Small intestine (tissue), 7 donors: ENCODE data around the gene AGRN. TPM values are rescaled to one million over a fixed set of nuclear protein-coding genes. Genes with fewer than 3 reads are reported as not detected.
"Not testable (repeated sequence)": the region's sequence is repeated elsewhere in the genome, so short reads cannot be mapped to it uniquely, and the experiment has no call there.

Experiments used
- DNase-seq, 2 donors: peaks; one replicate each; pipeline versions ENCODE4 v3.0.0 to v3.0.0-alpha.2; 2013
- FAIRE-seq: peaks from 2 replicates; lab custom pipeline; 2012; peaks lifted over from hg19 to GRCh38; lab: Jason Lieb, UNC
- H3K27ac ChIP-seq, 3 donors: one replicate each; pipeline ENCODE4 v1.5.1; 2013; ENCODE audit warnings: low read length in 2 of 3, mild to moderate bottlenecking in 2 of 3, control low read depth in 1 of 3, inconsistent platforms in 1 of 3, low read depth in 1 of 3, moderate library complexity in 1 of 3
- H3K27me3 ChIP-seq, 3 donors: one replicate each; pipeline ENCODE4 v1.6.1; 2013; ENCODE audit warnings: low read length in 3 of 3, inconsistent platforms in 1 of 3; ENCODE audit not compliant: control insufficient read depth in 3 of 3, insufficient read depth in 3 of 3
- H3K36me3 ChIP-seq, 3 donors: one replicate each; pipeline ENCODE4 v1.6.1; 2013; ENCODE audit warnings: low read length in 3 of 3, inconsistent platforms in 1 of 3, low read depth in 1 of 3, mild to moderate bottlenecking in 1 of 3, moderate library complexity in 1 of 3; ENCODE audit not compliant: control insufficient read depth in 3 of 3, insufficient read depth in 2 of 3
- H3K4me1 ChIP-seq, 3 donors: one replicate each; pipeline ENCODE4 v1.6.1; 2013; ENCODE audit warnings: low read length in 2 of 3, inconsistent platforms in 1 of 3, low read depth in 1 of 3, mild to moderate bottlenecking in 1 of 3, moderate library complexity in 1 of 3; ENCODE audit not compliant: control insufficient read depth in 3 of 3, insufficient read depth in 2 of 3
- H3K4me3 ChIP-seq, 3 donors: one replicate each; pipeline ENCODE4 v1.5.1; 2013; ENCODE audit warnings: low read length in 3 of 3, control low read depth in 1 of 3, inconsistent platforms in 1 of 3, low read depth in 1 of 3, mild to moderate bottlenecking in 1 of 3, moderate library complexity in 1 of 3
- H3K9me3 ChIP-seq, 2 donors: one replicate each; pipeline ENCODE4 v1.6.1; 2013; ENCODE audit warnings: low read depth in 1 of 2, low read length in 1 of 2; ENCODE audit not compliant: control insufficient read depth in 2 of 2, insufficient read depth in 1 of 2
- WGBS, 3 donors: extraction: QIAGEN DNeasy Blood & Tissue Kit; methylation state at CpG; one replicate each; pipeline ENCODE4 v1.1.7; 2013; 5-methylcytosine and 5-hydroxymethylcytosine counted together
- polyA plus RNA-seq, 4 donors: library from polyadenylated mRNA; stranded (reverse) in 3 of 4; unstranded in 1 of 4; fragments of 200-250 nt in 3 of 4; fragments of 120-200 nt in 1 of 4; gene quantifications; one replicate each; pipeline versions ENCODE4 v1.2.1 to v1.2.3, GENCODE V29; 2013
- donor health status: healthy with polysubstance abuse.
- donor health status: control.
- donor health status: control.
- donor health status: Bipolar disorder and iron deficiency.
- donor health status: healthy.

Gene AGRN
- polyA plus RNA-seq, 4 donors: 13.2 to 104 (median 19.9) TPM

GRCh38 chr1:1073743-1074587, 54.0 kb downstream of the AGRN start, which contains the start of gene RNF223:
Gene RNF223 (minus strand): TSS chr1:1074306. CDS start chr1:1072566, 1,740 bp downstream.
- peak; percentile 83 for DNase-seq
- Histone ChIP-seq H3K27me3 (peaks cover 0 to 15% (median 4%) of the 10 kb centered on the region in 3 donors), H3K27ac (peak within 1 kb of the TSS in 2 of 3 donors; percentile 50 to 63), H3K4me1 (peaks cover 0 to 15% (median 0%) of the 10 kb centered on the region in 3 donors), H3K4me3 (no peak within 1 kb of the TSS), H3K36me3 (no peaks in the 10 kb centered on the region), H3K9me3 (no peaks in the 10 kb centered on the region)
- WGBS, 3 donors: 13 to 54% (median 24%) methylated on average over 28 to 35 of the region's 35 CpGs
- FAIRE-seq: no peak

- H3K27me3 ChIP-seq: peaks cover 0 to 20% (median 2%) of the 10 kb centered on the region in 3 donors
- DNase-seq (no peak), FAIRE-seq (no peak)
- no peaks in the 10 kb centered on the region for H3K9me3 ChIP-seq
- H3K4me3 ChIP-seq: no peak overlapping the region
- H3K36me3 ChIP-seq: no peaks in the 10 kb centered on the region
- H3K4me1 ChIP-seq: peaks cover 0 to 20% (median 3%) of the 10 kb centered on the region in 3 donors
- WGBS, 3 donors: 53 to 75% (median 60%) methylated on average over 14 of the region's 14 CpGs
- H3K27ac ChIP-seq: no peak overlapping the region
Observed at GRCh38 chr1:1074631-1075147, 54.8 kb downstream of the AGRN start.

DNA sequence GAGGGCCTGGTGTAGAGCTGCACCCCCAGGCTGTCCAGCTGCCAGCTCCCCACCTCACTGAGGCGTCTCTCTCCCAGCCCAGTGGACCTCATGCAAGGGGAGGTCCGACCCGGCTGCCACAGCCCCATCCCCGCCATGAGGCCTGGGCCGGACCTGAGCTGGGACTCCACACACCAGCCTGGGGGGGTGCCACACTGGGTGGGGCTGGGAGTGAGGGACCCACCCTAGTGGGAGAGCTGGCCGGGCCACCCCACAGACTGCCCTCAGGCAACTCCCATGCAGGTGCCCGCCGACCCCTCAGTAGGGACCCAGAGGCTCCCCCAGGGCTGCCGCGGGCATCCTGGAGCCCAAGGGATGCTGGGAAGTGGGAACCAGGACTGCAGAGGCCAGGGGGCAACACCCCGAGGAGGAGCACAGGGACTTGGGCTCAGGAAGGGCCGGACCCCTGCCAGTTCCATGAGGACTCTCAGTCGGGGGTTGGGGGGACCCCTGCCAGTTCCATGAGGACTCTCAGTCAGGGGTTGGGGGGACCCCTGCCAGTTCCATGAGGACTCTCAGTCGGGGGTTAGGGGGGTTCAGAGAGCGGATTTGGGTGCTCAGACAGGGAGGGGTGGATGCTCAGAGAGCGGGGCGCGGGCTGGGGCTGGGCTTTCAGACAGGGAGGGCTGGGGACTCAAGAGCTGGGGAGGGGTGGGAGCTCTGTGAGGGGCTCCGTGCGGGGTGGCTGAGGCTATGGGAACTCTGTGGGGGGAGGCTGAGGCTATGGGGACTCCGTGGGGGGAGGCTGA, 55.4 kb downstream of the AGRN start:
- Histone ChIP-seq H3K36me3 (no peaks in the 10 kb centered on the region), H3K9me3 (no peaks in the 10 kb centered on the region), H3K27me3 (peaks cover 0 to 20% (median 0%) of the 10 kb centered on the region in 3 donors), H3K4me3 (no peak overlapping the region), H3K27ac (no peak overlapping the region), H3K4me1 (peaks cover 0 to 26% (median 3%) of the 10 kb centered on the region in 3 donors)
- DNase-seq (no peak), FAIRE-seq (no peak)
- 36 to 56% (median 50%) methylated on average over 20 to 21 of the region's 21 CpGs for WGBS, 3 donors

DNA sequence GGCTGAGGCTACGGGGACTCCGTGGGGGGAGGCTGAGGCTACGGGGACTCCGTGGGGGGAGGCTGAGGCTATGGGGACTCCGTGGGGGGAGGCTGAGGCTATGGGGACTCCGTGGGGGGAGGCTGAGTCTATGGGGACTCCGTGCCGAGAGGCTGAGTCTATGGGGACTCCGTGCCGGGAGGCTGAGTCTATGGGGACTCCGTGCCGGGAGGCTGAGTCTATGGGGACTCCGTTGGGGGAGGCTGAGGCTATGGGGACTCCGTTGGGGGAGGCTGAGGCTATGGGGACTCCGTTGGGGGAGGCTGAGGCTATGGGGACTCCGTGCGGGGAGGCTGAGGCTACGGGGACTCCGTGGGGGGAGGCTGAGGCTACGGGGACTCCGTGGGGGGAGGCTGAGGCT, 57.5 kb downstream of the AGRN start:
- H3K4me3 ChIP-seq, H3K9me3 ChIP-seq, DNase-seq, FAIRE-seq, H3K36me3 ChIP-seq, H3K27ac ChIP-seq: not testable (repeated sequence)
- Histone ChIP-seq H3K27me3 (peaks cover 0 to 18% (median 0%) of the 10 kb centered on the region in 3 donors), H3K4me1 (peaks cover 0 to 28% (median 3%) of the 10 kb centered on the region in 3 donors)
- 11 to 59% methylated on average over 3 to 17 of the region's 21 CpGs; no CpG with 5 or more reads in 1 of the 3 donors for WGBS, 3 donors

- H3K4me1 ChIP-seq: peaks cover 0 to 13% (median 3%) of the 10 kb centered on the region in 3 donors
- H3K27me3 ChIP-seq: peaks cover 0 to 15% (median 0%) of the 10 kb centered on the region in 3 donors
- no peak for FAIRE-seq
- WGBS, 3 donors: 1 to 2% (median 2%) methylated on average over 35 to 38 of the region's 38 CpGs
- peaks cover 0 to 28% (median 3%) of the 10 kb centered on the region in 3 donors for H3K36me3 ChIP-seq
- peak; percentile 53 to 90 for DNase-seq
- peak overlapping the region in 2 of 3 donors; percentile 14 to 25 for H3K4me3 ChIP-seq
- peak overlapping the region in 1 of 3 donors; percentile 39 for H3K27ac ChIP-seq
- no peaks in the 10 kb centered on the region for H3K9me3 ChIP-seq
Observed at GRCh38 chr1:1079408-1080121, 59.6 kb downstream of the AGRN start.

DNA sequence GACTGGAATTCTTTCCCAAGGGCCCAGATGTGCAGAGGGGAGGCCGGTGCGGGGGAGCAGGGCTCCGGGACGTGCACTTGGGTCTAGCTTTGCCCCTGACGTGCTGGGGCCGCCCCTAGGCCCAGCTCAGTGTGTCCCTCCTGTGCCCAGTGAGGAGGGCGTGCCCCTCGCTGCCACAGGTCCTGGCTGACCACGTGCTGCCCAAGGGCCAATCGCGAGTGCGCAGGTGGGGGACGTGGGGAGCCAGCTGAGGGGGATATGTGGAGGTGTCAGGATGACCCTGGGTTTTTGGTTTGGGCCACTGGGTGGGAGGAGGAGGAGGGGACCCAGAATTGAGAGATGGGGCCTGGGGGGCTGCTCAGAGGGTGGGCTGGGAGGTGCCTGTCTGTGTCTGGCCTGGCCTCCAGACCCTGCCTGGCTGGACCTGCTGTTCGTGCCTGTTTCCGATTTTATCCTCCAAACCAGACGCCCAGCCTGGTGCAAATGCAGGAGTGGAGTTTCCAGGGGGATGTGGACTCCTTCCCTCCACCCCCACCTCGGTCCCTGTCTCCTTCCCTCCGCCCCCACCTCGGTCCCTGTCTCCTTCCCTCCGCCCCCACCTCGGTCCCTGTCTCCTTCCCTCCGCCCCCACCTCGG, 60.3 kb downstream of the AGRN start:
- WGBS, 3 donors: 3 to 9% (median 8%) methylated on average over 17 to 19 of the region's 23 CpGs
- Histone ChIP-seq H3K27ac (no peak overlapping the region), H3K9me3 (no peaks in the 10 kb centered on the region), H3K4me1 (peaks cover 0 to 13% (median 3%) of the 10 kb centered on the region in 3 donors), H3K4me3 (peak overlapping the region in 2 of 3 donors; percentile 14 to 25), H3K36me3 (peaks cover 0 to 31% (median 3%) of the 10 kb centered on the region in 3 donors), H3K27me3 (peaks cover 0 to 13% (median 0%) of the 10 kb centered on the region in 3 donors)
- DNase-seq (peak; percentile 29 to 67), FAIRE-seq (no peak)

DNA sequence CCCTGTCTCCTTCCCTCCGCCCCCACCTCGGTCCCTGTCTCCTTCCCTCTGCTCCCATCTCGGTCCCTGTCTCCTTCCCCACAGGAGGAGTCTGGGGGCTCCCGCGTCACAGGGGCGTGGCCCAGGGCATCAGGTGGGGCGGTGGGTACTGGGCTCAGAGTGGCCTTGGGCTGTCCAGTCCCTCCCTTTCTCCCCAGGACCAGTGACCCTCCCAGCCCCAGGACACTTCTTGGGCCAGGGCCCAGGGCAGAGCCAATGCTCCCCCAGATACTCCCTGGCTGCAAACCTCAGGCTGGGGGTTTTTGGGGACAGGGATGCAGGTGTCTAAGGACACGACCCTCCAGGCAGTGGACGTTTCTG, 61.0 kb downstream of the AGRN start:
- Histone ChIP-seq H3K27ac (no peak overlapping the region), H3K9me3 (no peaks in the 10 kb centered on the region), H3K4me3 (no peak overlapping the region), H3K4me1 (peaks cover 0 to 13% (median 3%) of the 10 kb centered on the region in 3 donors), H3K27me3 (peaks cover 0 to 11% (median 0%) of the 10 kb centered on the region in 3 donors), H3K36me3 (peaks cover 0 to 35% (median 3%) of the 10 kb centered on the region in 3 donors)
- 25 to 50% (median 45%) methylated on average over 9 of the region's 9 CpGs for WGBS, 3 donors
- FAIRE-seq (no peak), DNase-seq (no peak)
